ENCODE data around the gene GRIP2. TPM values are rescaled to one million over a fixed set of nuclear protein-coding genes. Genes with fewer than 3 reads are reported as not detected.

The GRIP2 gene
- total RNA-seq, 1 experiment from 2014 or later: 0.43 TPM

GRCh38 chr3:14479591-14479990, 60.6 kb downstream of the GRIP2 start:
- intact Hi-C loops (cut with micrococcal nuclease; ENCODE audit: unreplicated experiment): no loop called here
- Histone ChIP-seq H3K27me3 (replicated peaks; ENCODE audit: insufficient read depth, low read depth, low read length, poor library complexity) (no peaks in the 10 kb centered on the region), H3K9me3 (ENCODE audit: low read depth, low read length, poor library complexity, severe bottlenecking) (no peaks in the 10 kb centered on the region), H3K27ac (ENCODE audit: low read depth, low read length, poor library complexity, severe bottlenecking) (no peak overlapping the region), H3K4me1 (ENCODE audit: insufficient read depth, low read length, poor library complexity, severe bottlenecking) (no peaks in the 10 kb centered on the region), H3K4me3 (ENCODE audit: low read depth, low read length, poor library complexity, severe bottlenecking) (no peak overlapping the region), H3K36me3 (ENCODE audit: insufficient read depth, low read length, poor library complexity, severe bottlenecking) (peaks cover 25% of the 10 kb centered on the region)
- DNase-seq (ENCODE audit: low spot score): no peak
- ChIA-PET POLR2A (ENCODE audit: low non-redundant PET) (no interaction called here), CTCF (no interaction called here)
- no peak for TF ChIP-seq EZH2 (IDR thresholded peaks at IDR 0.05; ENCODE audit: borderline replicate concordance, low read depth, low read length, poor library complexity, severe bottlenecking)
- TF ChIP-seq CTCF (conservative IDR thresholded peaks at IDR 0.05; ENCODE audit: low read depth, low read length): no peak
- BruUV-seq (replicated peaks): no TSS peak

GRCh38 chr3:14478956-14479550, 61.1 kb downstream of the GRIP2 start:
- no peaks in the 10 kb centered on the region for H3K4me1 ChIP-seq (ENCODE audit: insufficient read depth, low read length, poor library complexity, severe bottlenecking)
- no TSS peak for BruUV-seq (replicated peaks)
- H3K27me3 ChIP-seq (replicated peaks; ENCODE audit: insufficient read depth, low read depth, low read length, poor library complexity): no peaks in the 10 kb centered on the region
- H3K36me3 ChIP-seq (ENCODE audit: insufficient read depth, low read length, poor library complexity, severe bottlenecking): peaks cover 25% of the 10 kb centered on the region
- TF ChIP-seq EZH2 (IDR thresholded peaks at IDR 0.05; ENCODE audit: borderline replicate concordance, low read depth, low read length, poor library complexity, severe bottlenecking) (no peak), CTCF (conservative IDR thresholded peaks at IDR 0.05; ENCODE audit: low read depth, low read length) (no peak)
- intact Hi-C loops (cut with micrococcal nuclease; ENCODE audit: unreplicated experiment): no loop called here
- ChIA-PET POLR2A (ENCODE audit: low non-redundant PET) (no interaction called here), CTCF (no interaction called here)
- DNase-seq (ENCODE audit: low spot score): no peak
- H3K9me3 ChIP-seq (ENCODE audit: low read depth, low read length, poor library complexity, severe bottlenecking): no peaks in the 10 kb centered on the region
- no peak overlapping the region for H3K4me3 ChIP-seq (ENCODE audit: low read depth, low read length, poor library complexity, severe bottlenecking)
- no peak overlapping the region for H3K27ac ChIP-seq (ENCODE audit: low read depth, low read length, poor library complexity, severe bottlenecking)

- DNase-seq (ENCODE audit: low spot score): no peak
- ChIA-PET CTCF (no interaction called here), POLR2A (ENCODE audit: low non-redundant PET) (no interaction called here)
- Histone ChIP-seq H3K27me3 (replicated peaks; ENCODE audit: insufficient read depth, low read depth, low read length, poor library complexity) (no peaks in the 10 kb centered on the region), H3K36me3 (ENCODE audit: insufficient read depth, low read length, poor library complexity, severe bottlenecking) (peaks cover 21% of the 10 kb centered on the region), H3K4me3 (ENCODE audit: low read depth, low read length, poor library complexity, severe bottlenecking) (no peak overlapping the region), H3K4me1 (ENCODE audit: insufficient read depth, low read length, poor library complexity, severe bottlenecking) (no peaks in the 10 kb centered on the region), H3K9me3 (ENCODE audit: low read depth, low read length, poor library complexity, severe bottlenecking) (no peaks in the 10 kb centered on the region), H3K27ac (ENCODE audit: low read depth, low read length, poor library complexity, severe bottlenecking) (no peak overlapping the region)
- intact Hi-C loops (cut with micrococcal nuclease; ENCODE audit: unreplicated experiment): no loop called here
- BruUV-seq (replicated peaks): no TSS peak
- TF ChIP-seq CTCF (conservative IDR thresholded peaks at IDR 0.05; ENCODE audit: low read depth, low read length) (no peak), EZH2 (IDR thresholded peaks at IDR 0.05; ENCODE audit: borderline replicate concordance, low read depth, low read length, poor library complexity, severe bottlenecking) (no peak)
Measured at GRCh38 chr3:14477311-14477935, 62.7 kb downstream of the GRIP2 start.
